Parathyroid adenoma (tissue), 2 donors: ENCODE measurements around the gene GPRIN2.
"Not testable (repeated sequence)": the region's sequence is repeated elsewhere in the genome, so short reads cannot be mapped to it uniquely, and the experiment has no call there.

Source experiments
- H2AFZ ChIP-seq: fragments of 300-600 bp; sonication (generic); one replicate; pipeline ENCODE4 v1.7.0; 2017; ENCODE audit warnings: antibody characterized with exemption, mild to moderate bottlenecking
- H3K27ac ChIP-seq: fragments of 300-600 bp; sonication (generic); one replicate; pipeline ENCODE4 v1.7.0; 2017
- H3K27me3 ChIP-seq: fragments of 300-600 bp; sonication (generic); one replicate; pipeline ENCODE4 v1.7.0; 2017; ENCODE audit warnings: low read length; ENCODE audit not compliant: control insufficient read depth, insufficient read depth
- H3K36me3 ChIP-seq: fragments of 300-600 bp; sonication (generic); one replicate; pipeline ENCODE4 v1.7.0; 2017; ENCODE audit warnings: low read length; ENCODE audit not compliant: control insufficient read depth, insufficient read depth
- H3K4me1 ChIP-seq: fragments of 300-600 bp; sonication (generic); one replicate; pipeline ENCODE4 v1.7.0; 2017; ENCODE audit warnings: control low read depth
- H3K4me2 ChIP-seq: fragments of 300-600 bp; sonication (generic); one replicate; pipeline ENCODE4 v1.7.0; 2017; ENCODE audit warnings: low read length
- H3K4me3 ChIP-seq: fragments of 300-600 bp; sonication (generic); one replicate; pipeline ENCODE4 v1.7.0; 2017; ENCODE audit warnings: low read depth, low read length
- H3K79me2 ChIP-seq: fragments of 300-600 bp; sonication (generic); one replicate; pipeline ENCODE4 v1.7.0; 2017; ENCODE audit warnings: control low read depth
- H3K9ac ChIP-seq: fragments of 300-600 bp; sonication (generic); one replicate; pipeline ENCODE4 v1.7.0; 2017; ENCODE audit warnings: mild to moderate bottlenecking
- H3K9me3 ChIP-seq: fragments of 300-600 bp; sonication (generic); one replicate; pipeline ENCODE4 v1.7.0; 2017; ENCODE audit warnings: low read length; ENCODE audit not compliant: control insufficient read depth
- donor health status: primary hyperparathyroidism.

GPRIN2 gene

DNA sequence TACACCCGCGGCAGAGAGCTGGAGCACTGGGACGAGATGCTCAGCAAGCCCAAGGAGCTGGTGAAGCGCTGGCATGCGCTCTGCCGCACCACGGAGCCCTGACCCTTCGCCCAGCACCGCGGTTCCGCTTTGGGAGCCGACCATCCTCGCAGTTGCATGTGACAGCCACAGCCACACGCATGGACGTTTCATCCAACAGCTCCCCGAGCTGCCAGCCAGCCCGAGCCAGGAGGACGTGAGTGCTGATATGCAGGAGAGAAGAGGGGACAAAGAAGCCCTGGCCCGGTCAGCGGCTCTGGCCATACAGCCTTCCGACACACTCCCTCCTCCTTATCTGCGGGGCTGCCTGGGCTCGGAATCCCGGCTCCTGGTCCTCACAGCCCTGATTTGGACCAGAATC lies 31.1 kb upstream of the GPRIN2 start:
- not testable (repeated sequence) for H3K9me3 ChIP-seq, H3K4me1 ChIP-seq, H3K79me2 ChIP-seq, H3K4me2 ChIP-seq, H2AFZ ChIP-seq, H3K27me3 ChIP-seq, H3K9ac ChIP-seq, H3K4me3 ChIP-seq, H3K27ac ChIP-seq, H3K36me3 ChIP-seq

GRCh38 chr10:46585246-46585645 lies 28.8 kb upstream of the GPRIN2 start:
- H3K9me3 ChIP-seq, H3K27ac ChIP-seq, H3K79me2 ChIP-seq, H3K9ac ChIP-seq, H3K4me3 ChIP-seq, H3K27me3 ChIP-seq, H3K4me1 ChIP-seq, H3K4me2 ChIP-seq, H3K36me3 ChIP-seq, H2AFZ ChIP-seq: not testable (repeated sequence)

GRCh38 chr10:46584196-46584595 lies 27.7 kb upstream of the GPRIN2 start:
- not testable (repeated sequence) for H3K36me3 ChIP-seq, H3K27ac ChIP-seq, H3K79me2 ChIP-seq, H3K27me3 ChIP-seq, H3K4me2 ChIP-seq, H3K9me3 ChIP-seq, H3K4me1 ChIP-seq, H3K9ac ChIP-seq, H3K4me3 ChIP-seq, H2AFZ ChIP-seq

GRCh38 chr10:46582568-46582967 lies 26.1 kb upstream of the GPRIN2 start:
- not testable (repeated sequence) for H3K27me3 ChIP-seq, H3K4me1 ChIP-seq, H3K4me3 ChIP-seq, H3K4me2 ChIP-seq, H3K9me3 ChIP-seq, H3K79me2 ChIP-seq, H3K36me3 ChIP-seq, H2AFZ ChIP-seq, H3K27ac ChIP-seq, H3K9ac ChIP-seq

- H3K79me2 ChIP-seq, H3K4me1 ChIP-seq, H2AFZ ChIP-seq, H3K4me2 ChIP-seq, H3K27me3 ChIP-seq, H3K9me3 ChIP-seq, H3K9ac ChIP-seq, H3K36me3 ChIP-seq, H3K4me3 ChIP-seq, H3K27ac ChIP-seq: not testable (repeated sequence)
Measured at GRCh38 chr10:46581997-46582396, 25.5 kb upstream of the GPRIN2 start.

GRCh38 chr10:46579378-46579777 lies 22.9 kb upstream of the GPRIN2 start:
- H3K27me3 ChIP-seq, H3K9ac ChIP-seq, H3K27ac ChIP-seq, H3K4me2 ChIP-seq, H2AFZ ChIP-seq, H3K79me2 ChIP-seq, H3K36me3 ChIP-seq, H3K4me3 ChIP-seq, H3K4me1 ChIP-seq, H3K9me3 ChIP-seq: not testable (repeated sequence)

DNA sequence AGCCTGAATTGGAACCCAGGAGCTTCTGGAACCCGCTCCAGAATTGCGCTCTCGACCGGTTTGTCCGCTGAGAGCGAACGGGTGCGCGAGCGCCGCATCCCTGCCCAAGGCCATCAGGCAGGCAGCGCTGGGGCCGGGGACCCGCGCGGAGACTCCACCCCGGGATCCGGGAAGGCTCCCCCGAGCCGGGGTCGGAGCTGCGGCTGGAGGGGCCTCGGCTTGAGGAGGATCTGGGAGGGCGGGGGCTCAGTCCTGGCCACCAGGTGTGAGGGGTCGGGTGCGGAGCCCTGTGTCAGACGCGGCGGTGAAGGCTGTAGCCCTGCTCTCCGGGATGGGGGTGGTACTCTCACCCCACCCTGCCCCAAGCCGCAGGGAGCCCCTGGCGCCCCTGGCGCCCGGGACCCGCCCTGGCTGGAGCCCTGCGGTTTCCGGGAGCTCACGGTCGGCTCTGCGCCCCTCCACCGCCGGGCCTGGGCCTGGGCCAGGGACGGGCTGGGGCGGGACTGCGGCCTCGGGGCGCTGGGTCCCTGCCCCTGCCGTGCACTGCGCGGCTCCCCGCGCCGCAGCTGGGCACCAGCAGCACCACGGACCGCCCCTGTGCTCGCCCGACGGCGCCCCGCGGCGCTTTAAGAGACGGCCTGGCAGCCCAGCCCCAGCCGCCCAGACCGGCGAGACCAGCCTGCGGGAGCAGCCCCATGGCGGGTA lies 22.2 kb upstream of the GPRIN2 start, which contains the start of gene SYT15:
Gene SYT15 (plus strand): TSS at position 655 of the 705 bp plus-strand sequence. CDS start 41 bp downstream, at position 696.
- not testable (repeated sequence) for H3K9ac ChIP-seq, H3K4me3 ChIP-seq, H3K27me3 ChIP-seq, H3K27ac ChIP-seq, H3K36me3 ChIP-seq, H3K79me2 ChIP-seq, H2AFZ ChIP-seq, H3K4me1 ChIP-seq, H3K9me3 ChIP-seq, H3K4me2 ChIP-seq

GRCh38 chr10:46577624-46578473 lies 21.4 kb upstream of the GPRIN2 start:
- not testable (repeated sequence) for H3K27me3 ChIP-seq, H3K27ac ChIP-seq, H3K4me3 ChIP-seq, H2AFZ ChIP-seq, H3K79me2 ChIP-seq, H3K9me3 ChIP-seq, H3K4me2 ChIP-seq, H3K36me3 ChIP-seq, H3K4me1 ChIP-seq, H3K9ac ChIP-seq

DNA sequence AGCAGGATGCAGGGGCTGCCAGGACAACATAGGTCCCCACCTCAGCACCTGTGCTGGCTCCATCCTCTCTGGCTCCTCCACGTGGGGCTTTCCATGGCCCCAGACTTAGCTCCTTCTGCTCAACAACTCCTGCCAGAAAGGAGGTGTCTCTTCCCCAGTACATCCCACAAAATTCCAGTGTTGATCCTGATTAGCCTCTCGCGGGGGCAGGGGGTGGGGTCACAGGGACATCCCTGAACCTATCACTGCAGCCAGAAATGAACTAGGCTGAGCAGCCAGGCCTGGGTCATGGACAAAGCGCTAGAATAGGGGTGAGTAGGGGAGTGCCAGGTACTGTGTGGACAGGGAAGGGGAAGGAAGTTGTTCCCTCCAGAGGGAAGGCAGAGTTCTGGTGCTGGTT lies 17.4 kb upstream of the GPRIN2 start:
- H3K9ac ChIP-seq, H3K4me2 ChIP-seq, H3K27ac ChIP-seq, H3K36me3 ChIP-seq, H3K79me2 ChIP-seq, H3K27me3 ChIP-seq, H2AFZ ChIP-seq, H3K9me3 ChIP-seq, H3K4me1 ChIP-seq, H3K4me3 ChIP-seq: not testable (repeated sequence)

DNA sequence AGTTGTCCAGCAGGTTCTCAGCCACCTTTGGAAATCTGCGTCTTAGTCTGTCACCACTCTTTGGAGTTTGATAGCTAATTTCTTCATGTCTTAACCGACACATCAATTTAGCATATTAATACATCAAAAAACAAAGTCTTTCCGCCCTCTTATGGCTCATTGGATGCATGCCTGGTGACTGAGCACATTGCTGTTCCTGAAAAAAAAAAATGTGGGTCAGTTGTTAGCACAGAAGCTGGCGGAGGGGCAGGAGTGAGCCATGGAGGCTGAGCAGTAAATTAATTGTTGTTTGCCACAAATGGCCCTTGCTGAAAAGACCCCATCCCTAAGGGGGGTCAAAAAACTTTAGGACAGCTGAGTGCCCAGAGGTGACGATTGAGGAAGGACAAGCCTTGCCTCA lies 16.9 kb upstream of the GPRIN2 start:
- H3K9me3 ChIP-seq, H3K4me1 ChIP-seq, H3K4me2 ChIP-seq, H3K27ac ChIP-seq, H3K9ac ChIP-seq, H3K79me2 ChIP-seq, H3K36me3 ChIP-seq, H2AFZ ChIP-seq, H3K27me3 ChIP-seq, H3K4me3 ChIP-seq: not testable (repeated sequence)

DNA sequence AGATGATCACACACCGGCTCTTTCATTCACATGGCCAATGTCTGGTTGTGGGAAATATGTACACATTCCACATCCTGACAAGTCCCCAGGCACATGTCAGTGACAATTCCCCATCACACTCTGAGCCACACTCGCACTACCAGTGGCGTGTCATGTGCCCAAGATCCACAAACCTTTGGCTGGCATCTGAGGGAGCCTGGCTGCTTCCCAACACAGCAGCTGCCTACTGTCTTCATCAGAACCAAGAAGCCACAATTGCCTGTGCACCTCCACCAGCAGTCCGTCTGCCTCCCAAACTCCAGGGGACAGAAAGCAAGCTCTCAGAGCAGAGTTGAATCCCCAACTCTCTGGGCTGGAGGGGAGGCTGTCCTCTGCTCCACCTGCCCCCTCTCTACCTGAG lies 16.3 kb upstream of the GPRIN2 start:
- H2AFZ ChIP-seq, H3K4me2 ChIP-seq, H3K27me3 ChIP-seq: not testable (repeated sequence)

More for the DNA sequence above, 16.3 kb upstream of the GPRIN2 start:
- H3K4me1 ChIP-seq, H3K36me3 ChIP-seq, H3K9me3 ChIP-seq, H3K9ac ChIP-seq, H3K79me2 ChIP-seq, H3K27ac ChIP-seq, H3K4me3 ChIP-seq: not testable (repeated sequence)
